Kidney epithelial cell (primary cell): ENCODE results near the gene HIF1AN. TPM values are rescaled to one million over a fixed set of nuclear protein-coding genes. Genes with fewer than 3 reads are reported as not detected.
A peak's percentile ranks its signal among the peaks of the same experiment; 100 is the strongest.

Source experiments
- DNase-seq: peaks from one replicate; pipeline ENCODE4 v3.0.0-alpha.2; 2010; ENCODE audit warnings: low read depth
- H3K27me3 ChIP-seq: 2 replicates; pipeline ENCODE4 v1.6.0; 2011; ENCODE audit warnings: low read length; ENCODE audit not compliant: control insufficient read depth, insufficient read depth
- H3K36me3 ChIP-seq: 2 replicates; pipeline ENCODE4 v1.5.1; 2011; ENCODE audit warnings: low read length; ENCODE audit not compliant: control insufficient read depth, insufficient read depth
- H3K4me3 ChIP-seq: 2 replicates; pipeline ENCODE4 v1.5.1; 2011; ENCODE audit warnings: low read depth, mild to moderate bottlenecking, control low read depth, low read length
- CTCF ChIP-seq: IDR thresholded peaks from 2 replicates; pipeline ENCODE4 v1.5.1; 2011; ENCODE audit warnings: mild to moderate bottlenecking, moderate library complexity, low read length, control low read depth, inconsistent platforms; ENCODE audit not compliant: insufficient read depth, poor library complexity, severe bottlenecking
- total RNA-seq: library from RNA; depleted of rRNA; stranded (reverse); fragments of >200 nt; gene quantifications from 2 replicates; pipeline ENCODE4 v1.2.3, GENCODE V29; 2015

HIF1AN gene
- 11.4 and 11.5 TPM in 2 replicates for total RNA-seq

GRCh38 chr10:100535715-100536353 lies at the start of gene HIF1AN:
HIF1AN (plus strand) TSS chr10:100535943; CDS start chr10:100535959, 16 bp downstream.
- Histone ChIP-seq H3K36me3 (no peaks in the 10 kb centered on the region), H3K4me3 (peak within 1 kb of the TSS; percentile 75), H3K27me3 (no peaks in the 10 kb centered on the region)
- TF ChIP-seq CTCF = peak; percentile 93
- peak; percentile 76 for DNase-seq

- no peak for TF ChIP-seq CTCF
- DNase-seq = no peak
- H3K27me3 ChIP-seq = peaks cover 19% of the 10 kb centered on the region
- no peak overlapping the region for H3K4me3 ChIP-seq
- H3K36me3 ChIP-seq = no peaks in the 10 kb centered on the region
Observed at GRCh38 chr10:100487529-100487928, 48.2 kb upstream of the HIF1AN start.

GRCh38 chr10:100489396-100489795 lies 46.3 kb upstream of the HIF1AN start:
- Histone ChIP-seq H3K4me3 (no peak overlapping the region), H3K27me3 (peaks cover under 1% of the 10 kb centered on the region), H3K36me3 (no peaks in the 10 kb centered on the region)
- no peak for TF ChIP-seq CTCF
- no peak for DNase-seq

GRCh38 chr10:100490531-100490930 lies 45.2 kb upstream of the HIF1AN start:
- no peaks in the 10 kb centered on the region for H3K27me3 ChIP-seq
- H3K4me3 ChIP-seq = no peak overlapping the region
- no peak for DNase-seq
- no peaks in the 10 kb centered on the region for H3K36me3 ChIP-seq
- TF ChIP-seq CTCF = no peak

GRCh38 chr10:100496567-100496966 lies 39.2 kb upstream of the HIF1AN start:
- no peak for TF ChIP-seq CTCF
- Histone ChIP-seq H3K36me3 (no peaks in the 10 kb centered on the region), H3K27me3 (no peaks in the 10 kb centered on the region)

GRCh38 chr10:100498059-100498458 lies 37.7 kb upstream of the HIF1AN start:
- Histone ChIP-seq H3K27me3 (no peaks in the 10 kb centered on the region), H3K4me3 (no peak overlapping the region)
- TF ChIP-seq CTCF = no peak

More at GRCh38 chr10:100496567-100496966, 39.2 kb upstream of the HIF1AN start:
- H3K4me3 ChIP-seq = no peak overlapping the region
- DNase-seq = no peak

More at GRCh38 chr10:100498059-100498458, 37.7 kb upstream of the HIF1AN start:
- DNase-seq = no peak
- no peaks in the 10 kb centered on the region for H3K36me3 ChIP-seq
